ENCODE measurements around the gene PHLDB3.
"Not testable (repeated sequence)": the region's sequence is repeated elsewhere in the genome, so short reads cannot be mapped to it uniquely, and the experiment has no call there.

Gene PHLDB3

GRCh38 chr19:43504426-43505185 lies at the start of gene PHLDB3:
TSS of gene PHLDB3 (minus strand) at chr19:43504746. CDS start at chr19:43504118, 628 bp downstream.
- DNase-seq = peak; percentile 54 to 61

- no peak for DNase-seq
Observed at GRCh38 chr19:43553656-43554055, 49.1 kb upstream of the PHLDB3 start.

- DNase-seq = no peak
Observed at GRCh38 chr19:43552616-43553015, 48.1 kb upstream of the PHLDB3 start.

GRCh38 chr19:43552198-43552450 lies 47.6 kb upstream of the PHLDB3 start:
- no peak for DNase-seq

- no peak for DNase-seq
Observed at GRCh38 chr19:43551399-43552197, 47.1 kb upstream of the PHLDB3 start.

- DNase-seq = no peak
Observed at GRCh38 chr19:43548706-43549105, 44.2 kb upstream of the PHLDB3 start.

GRCh38 chr19:43547926-43548325 lies 43.4 kb upstream of the PHLDB3 start:
- not testable (repeated sequence) for DNase-seq

- no peak for DNase-seq
Observed at GRCh38 chr19:43546581-43546980, 42.0 kb upstream of the PHLDB3 start.

- no peak for DNase-seq
Observed at GRCh38 chr19:43545981-43546380, 41.4 kb upstream of the PHLDB3 start.

- no peak for DNase-seq
Observed at GRCh38 chr19:43545276-43545675, 40.7 kb upstream of the PHLDB3 start.

- DNase-seq = no peak
Observed at GRCh38 chr19:43544077-43544476, 39.5 kb upstream of the PHLDB3 start.

- no peak for DNase-seq
Observed at GRCh38 chr19:43541920-43542650, 37.5 kb upstream of the PHLDB3 start.

- no peak for DNase-seq
Observed at GRCh38 chr19:43540381-43540780, 35.8 kb upstream of the PHLDB3 start.

- DNase-seq = no peak
Observed at GRCh38 chr19:43538922-43539321, 34.4 kb upstream of the PHLDB3 start.

GRCh38 chr19:43534816-43535761 lies 30.5 kb upstream of the PHLDB3 start:
- DNase-seq = peak; percentile 22 to 36

GRCh38 chr19:43534305-43534815 lies 29.8 kb upstream of the PHLDB3 start:
- no peak for DNase-seq

GRCh38 chr19:43533546-43534304 lies 29.2 kb upstream of the PHLDB3 start:
- DNase-seq = peak; percentile 96

- DNase-seq = peak; percentile 85 to 87
Observed at GRCh38 chr19:43532962-43533545, 28.5 kb upstream of the PHLDB3 start, which contains the start of gene ZNF575. TSS of gene ZNF575 (plus strand) at chr19:43533188. CDS start at chr19:43534423, 1,235 bp downstream.

- no peak for DNase-seq
Observed at GRCh38 chr19:43532571-43532961, 28.0 kb upstream of the PHLDB3 start.

GRCh38 chr19:43527860-43528622 lies 23.5 kb upstream of the PHLDB3 start:
- DNase-seq = no peak

All from CD4-positive, alpha-beta T cell treated with Interleukin-4 for 1 hour (primary cell).